OCI-LY3 (cell line): ENCODE results near the gene VPS13A.

Source experiments
- H2AFZ ChIP-seq: fragments of 200-600, 300-600 bp; shearing (Covaris generic); 2 replicates; pipeline ENCODE4 v1.6.0; 2014; ENCODE audit warnings: antibody characterized with exemption, low read depth, low read length
- H3K27ac ChIP-seq: fragments of 200-600, 300-600 bp; sonication (generic); 2 replicates; pipeline ENCODE4 v1.5.1; 2014; ENCODE audit warnings: mild to moderate bottlenecking, low read length, moderate library complexity, mixed read lengths
- H3K27me3 ChIP-seq: fragments of 200-600, 300-600 bp; sonication (generic); 2 replicates; pipeline ENCODE4 v1.6.1; 2014; ENCODE audit warnings: low read depth, low read length, mixed read lengths
- H3K36me3 ChIP-seq: fragments of 200-600, 300-600 bp; sonication (generic); replicated peaks from 2 replicates; pipeline ENCODE3; 2014; ENCODE audit warnings: low read depth, low read length, mixed read lengths
- H3K4me1 ChIP-seq: fragments of 300-600, 200-600 bp; sonication (generic); 2 replicates; pipeline ENCODE4 v1.6.1; 2014; ENCODE audit warnings: low read length, mixed read lengths
- H3K4me2 ChIP-seq: fragments of 200-600, 300-600 bp; sonication (generic); 2 replicates; pipeline ENCODE4 v1.6.1; 2014; ENCODE audit warnings: low read length, mixed read lengths
- H3K4me3 ChIP-seq: fragments of 300-600, 200-600 bp; sonication (generic); 2 replicates; pipeline ENCODE4 v1.5.1; 2014; ENCODE audit warnings: antibody characterized with exemption, mild to moderate bottlenecking, low read length, moderate library complexity
- H3K79me2 ChIP-seq: fragments of 300-600, 200-600 bp; shearing (Covaris generic); 2 replicates; pipeline ENCODE4 v1.6.1; 2014; ENCODE audit warnings: mild to moderate bottlenecking, low read length, mixed read lengths
- H3K9ac ChIP-seq: fragments of 300-600, 200-600 bp; shearing (Covaris generic); 2 replicates; pipeline ENCODE4 v1.6.0; 2014; ENCODE audit warnings: mild to moderate bottlenecking, low read length, moderate library complexity
- H3K9me3 ChIP-seq: fragments of 200-600, 300-600 bp; shearing (Covaris generic); 2 replicates; pipeline ENCODE4 v1.6.1; 2014; ENCODE audit warnings: low read length, mixed read lengths; ENCODE audit not compliant: insufficient read depth
- H4K20me1 ChIP-seq: fragments of 200-600, 300-600 bp; sonication (generic); 2 replicates; pipeline ENCODE4 v1.6.1; 2016; ENCODE audit warnings: low read length, mixed read lengths; ENCODE audit not compliant: insufficient read depth
- EZH2phosphoT487 ChIP-seq: fragments of 200-600 bp; shearing (Covaris generic); IDR thresholded peaks from 2 replicates; pipeline ENCODE4 v1.6.1; 2018; ENCODE audit warnings: antibody characterized with exemption, mixed run types, low read depth
- TF ChIP-seq, protein P1 (sequence below): fragments of 200-600, 300-600 bp; sonication (generic); IDR thresholded peaks from 2 replicates; pipeline ENCODE4 v1.5.1; 2014; ENCODE audit warnings: antibody characterized with exemption, low read length, low read depth

Gene VPS13A

GRCh38 chr9:77457916-77458592 is 280.7 kb downstream of the VPS13A start:
- Histone ChIP-seq H3K79me2 (no peaks in the 10 kb centered on the region), H3K4me2 (peak overlapping the region; percentile 27), H4K20me1 (no peaks in the 10 kb centered on the region), H3K27ac (no peak overlapping the region), H3K4me1 (peaks cover 28% of the 10 kb centered on the region), H3K9me3 (no peaks in the 10 kb centered on the region), H3K27me3 (no peaks in the 10 kb centered on the region), H2AFZ (peak overlapping the region; percentile 93), H3K36me3 (no peaks in the 10 kb centered on the region), H3K9ac (no peak overlapping the region), H3K4me3 (no peak overlapping the region)
- TF ChIP-seq, protein P1, sequence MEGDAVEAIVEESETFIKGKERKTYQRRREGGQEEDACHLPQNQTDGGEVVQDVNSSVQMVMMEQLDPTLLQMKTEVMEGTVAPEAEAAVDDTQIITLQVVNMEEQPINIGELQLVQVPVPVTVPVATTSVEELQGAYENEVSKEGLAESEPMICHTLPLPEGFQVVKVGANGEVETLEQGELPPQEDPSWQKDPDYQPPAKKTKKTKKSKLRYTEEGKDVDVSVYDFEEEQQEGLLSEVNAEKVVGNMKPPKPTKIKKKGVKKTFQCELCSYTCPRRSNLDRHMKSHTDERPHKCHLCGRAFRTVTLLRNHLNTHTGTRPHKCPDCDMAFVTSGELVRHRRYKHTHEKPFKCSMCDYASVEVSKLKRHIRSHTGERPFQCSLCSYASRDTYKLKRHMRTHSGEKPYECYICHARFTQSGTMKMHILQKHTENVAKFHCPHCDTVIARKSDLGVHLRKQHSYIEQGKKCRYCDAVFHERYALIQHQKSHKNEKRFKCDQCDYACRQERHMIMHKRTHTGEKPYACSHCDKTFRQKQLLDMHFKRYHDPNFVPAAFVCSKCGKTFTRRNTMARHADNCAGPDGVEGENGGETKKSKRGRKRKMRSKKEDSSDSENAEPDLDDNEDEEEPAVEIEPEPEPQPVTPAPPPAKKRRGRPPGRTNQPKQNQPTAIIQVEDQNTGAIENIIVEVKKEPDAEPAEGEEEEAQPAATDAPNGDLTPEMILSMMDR, result peak; percentile 83
- no peak for TF ChIP-seq EZH2phosphoT487

- Histone ChIP-seq H3K4me3 (no peak overlapping the region), H3K9ac (no peak overlapping the region), H3K36me3 (no peaks in the 10 kb centered on the region), H3K79me2 (no peaks in the 10 kb centered on the region), H3K4me1 (peaks cover 6% of the 10 kb centered on the region; the same call in 1 of the 2 replicates), H3K9me3 (no peaks in the 10 kb centered on the region), H2AFZ (no peak overlapping the region), H3K27me3 (no peaks in the 10 kb centered on the region), H3K27ac (no peak overlapping the region), H3K4me2 (no peak overlapping the region), H4K20me1 (no peaks in the 10 kb centered on the region)
- TF ChIP-seq, protein P1, result no peak
- no peak for TF ChIP-seq EZH2phosphoT487
Observed at GRCh38 chr9:77460938-77461337, 283.6 kb downstream of the VPS13A start.

- no peaks in the 10 kb centered on the region for H4K20me1 ChIP-seq
- no peaks in the 10 kb centered on the region for H3K79me2 ChIP-seq
- H3K36me3 ChIP-seq, result no peaks in the 10 kb centered on the region
- TF ChIP-seq, protein P1, result no peak
- no peak for TF ChIP-seq EZH2phosphoT487
- no peak overlapping the region for H2AFZ ChIP-seq
- H3K27ac ChIP-seq, result no peak overlapping the region
- no peaks in the 10 kb centered on the region for H3K27me3 ChIP-seq
- H3K9me3 ChIP-seq, result no peaks in the 10 kb centered on the region
- peaks cover 6% of the 10 kb centered on the region; the same call in 1 of the 2 replicates for H3K4me1 ChIP-seq
- H3K9ac ChIP-seq, result no peak overlapping the region
- no peak overlapping the region for H3K4me2 ChIP-seq
- H3K4me3 ChIP-seq, result no peak overlapping the region
Observed at GRCh38 chr9:77462066-77462465, 284.7 kb downstream of the VPS13A start.

- no peak overlapping the region for H3K27ac ChIP-seq
- no peaks in the 10 kb centered on the region for H3K27me3 ChIP-seq
- no peaks in the 10 kb centered on the region for H3K36me3 ChIP-seq
- H3K9ac ChIP-seq, result no peak overlapping the region
- no peaks in the 10 kb centered on the region for H3K79me2 ChIP-seq
- TF ChIP-seq, protein P1, result no peak
- no peak for TF ChIP-seq EZH2phosphoT487
- no peak overlapping the region for H3K4me3 ChIP-seq
- no peak overlapping the region for H2AFZ ChIP-seq
- 0 out of 2 replicates have a peak, but pooled peaks cover 2% of the 10 kb centered on the region for H3K4me1 ChIP-seq
- H3K4me2 ChIP-seq, result no peak overlapping the region
- H3K9me3 ChIP-seq, result no peaks in the 10 kb centered on the region
- H4K20me1 ChIP-seq, result no peaks in the 10 kb centered on the region
Observed at GRCh38 chr9:77463151-77463550, 285.8 kb downstream of the VPS13A start.
